ENCODE results near the gene CADM1. TPM values are rescaled to one million over a fixed set of nuclear protein-coding genes. Genes with fewer than 3 reads are reported as not detected.

The CADM1 gene
- total RNA-seq, 1 experiment from 2014 or later, result 12.9 TPM

GRCh38 chr11:115190196-115190595, 314.0 kb downstream of the CADM1 start:
- Histone ChIP-seq H3K27me3 (replicated peaks; ENCODE audit: insufficient read depth, low read depth, low read length, poor library complexity) (no peaks in the 10 kb centered on the region), H3K9me3 (ENCODE audit: low read depth, low read length, poor library complexity, severe bottlenecking) (no peaks in the 10 kb centered on the region), H3K4me3 (ENCODE audit: low read depth, low read length, poor library complexity, severe bottlenecking) (no peak overlapping the region), H3K27ac (ENCODE audit: low read depth, low read length, poor library complexity, severe bottlenecking) (no peak overlapping the region), H3K4me1 (ENCODE audit: insufficient read depth, low read length, poor library complexity, severe bottlenecking) (no peaks in the 10 kb centered on the region), H3K36me3 (ENCODE audit: insufficient read depth, low read length, poor library complexity, severe bottlenecking) (no peaks in the 10 kb centered on the region)
- ChIA-PET POLR2A (ENCODE audit: low non-redundant PET) (no interaction called here), CTCF (no interaction called here)
- no peak for DNase-seq (ENCODE audit: low spot score)
- no TSS peak for BruUV-seq (replicated peaks)
- intact Hi-C loops (cut with micrococcal nuclease; ENCODE audit: unreplicated experiment), result no loop called here
- no peak for TF ChIP-seq EZH2 (IDR thresholded peaks at IDR 0.05; ENCODE audit: borderline replicate concordance, low read depth, low read length, poor library complexity, severe bottlenecking)
- TF ChIP-seq, protein P1, sequence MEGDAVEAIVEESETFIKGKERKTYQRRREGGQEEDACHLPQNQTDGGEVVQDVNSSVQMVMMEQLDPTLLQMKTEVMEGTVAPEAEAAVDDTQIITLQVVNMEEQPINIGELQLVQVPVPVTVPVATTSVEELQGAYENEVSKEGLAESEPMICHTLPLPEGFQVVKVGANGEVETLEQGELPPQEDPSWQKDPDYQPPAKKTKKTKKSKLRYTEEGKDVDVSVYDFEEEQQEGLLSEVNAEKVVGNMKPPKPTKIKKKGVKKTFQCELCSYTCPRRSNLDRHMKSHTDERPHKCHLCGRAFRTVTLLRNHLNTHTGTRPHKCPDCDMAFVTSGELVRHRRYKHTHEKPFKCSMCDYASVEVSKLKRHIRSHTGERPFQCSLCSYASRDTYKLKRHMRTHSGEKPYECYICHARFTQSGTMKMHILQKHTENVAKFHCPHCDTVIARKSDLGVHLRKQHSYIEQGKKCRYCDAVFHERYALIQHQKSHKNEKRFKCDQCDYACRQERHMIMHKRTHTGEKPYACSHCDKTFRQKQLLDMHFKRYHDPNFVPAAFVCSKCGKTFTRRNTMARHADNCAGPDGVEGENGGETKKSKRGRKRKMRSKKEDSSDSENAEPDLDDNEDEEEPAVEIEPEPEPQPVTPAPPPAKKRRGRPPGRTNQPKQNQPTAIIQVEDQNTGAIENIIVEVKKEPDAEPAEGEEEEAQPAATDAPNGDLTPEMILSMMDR (conservative IDR thresholded peaks at IDR 0.05; ENCODE audit: low read depth, low read length), result no peak

DNA sequence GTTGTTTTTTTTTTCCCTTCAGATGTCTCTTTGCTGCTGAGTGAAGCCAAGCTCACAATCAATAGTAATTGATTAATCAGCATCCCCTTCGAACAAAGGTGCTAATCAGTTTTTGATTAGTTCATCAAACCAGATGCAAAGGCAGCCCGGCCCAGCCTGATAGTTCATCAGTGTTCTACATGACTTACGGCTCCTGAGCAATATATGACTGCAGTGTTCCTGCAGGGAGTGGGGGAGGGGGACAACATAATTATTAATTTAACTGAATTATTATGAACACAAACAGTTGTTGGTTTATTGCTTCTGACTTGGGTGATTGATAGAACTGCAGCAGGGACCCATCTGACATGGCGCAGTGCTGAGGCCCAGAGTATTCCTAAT, 315.3 kb downstream of the CADM1 start:
- intact Hi-C loops (cut with micrococcal nuclease; ENCODE audit: unreplicated experiment), result no loop called here
- Histone ChIP-seq H3K4me1 (ENCODE audit: insufficient read depth, low read length, poor library complexity, severe bottlenecking) (no peaks in the 10 kb centered on the region), H3K4me3 (ENCODE audit: low read depth, low read length, poor library complexity, severe bottlenecking) (no peak overlapping the region), H3K27me3 (replicated peaks; ENCODE audit: insufficient read depth, low read depth, low read length, poor library complexity) (no peaks in the 10 kb centered on the region), H3K36me3 (ENCODE audit: insufficient read depth, low read length, poor library complexity, severe bottlenecking) (no peaks in the 10 kb centered on the region), H3K9me3 (ENCODE audit: low read depth, low read length, poor library complexity, severe bottlenecking) (no peaks in the 10 kb centered on the region), H3K27ac (ENCODE audit: low read depth, low read length, poor library complexity, severe bottlenecking) (no peak overlapping the region)
- DNase-seq (ENCODE audit: low spot score), result no peak
- CTCF ChIA-PET, result no interaction called here
- TF ChIP-seq EZH2 (IDR thresholded peaks at IDR 0.05; ENCODE audit: borderline replicate concordance, low read depth, low read length, poor library complexity, severe bottlenecking), result no peak
- TF ChIP-seq, protein P1 (conservative IDR thresholded peaks at IDR 0.05; ENCODE audit: low read depth, low read length), result no peak
- no TSS peak for BruUV-seq (replicated peaks)
- POLR2A ChIA-PET (ENCODE audit: low non-redundant PET), result no interaction called here

- DNase-seq (ENCODE audit: low spot score), result no peak
- Histone ChIP-seq H3K4me3 (ENCODE audit: low read depth, low read length, poor library complexity, severe bottlenecking) (no peak overlapping the region), H3K9me3 (ENCODE audit: low read depth, low read length, poor library complexity, severe bottlenecking) (no peaks in the 10 kb centered on the region), H3K27me3 (replicated peaks; ENCODE audit: insufficient read depth, low read depth, low read length, poor library complexity) (no peaks in the 10 kb centered on the region), H3K36me3 (ENCODE audit: insufficient read depth, low read length, poor library complexity, severe bottlenecking) (no peaks in the 10 kb centered on the region), H3K4me1 (ENCODE audit: insufficient read depth, low read length, poor library complexity, severe bottlenecking) (no peaks in the 10 kb centered on the region), H3K27ac (ENCODE audit: low read depth, low read length, poor library complexity, severe bottlenecking) (no peak overlapping the region)
- ChIA-PET POLR2A (ENCODE audit: low non-redundant PET) (no interaction called here), CTCF (no interaction called here)
- no peak for TF ChIP-seq EZH2 (IDR thresholded peaks at IDR 0.05; ENCODE audit: borderline replicate concordance, low read depth, low read length, poor library complexity, severe bottlenecking)
- TF ChIP-seq, protein P1 (conservative IDR thresholded peaks at IDR 0.05; ENCODE audit: low read depth, low read length), result no peak
- intact Hi-C loops (cut with micrococcal nuclease; ENCODE audit: unreplicated experiment), result no loop called here
- BruUV-seq (replicated peaks), result no TSS peak
These were observed 315.9 kb downstream of the CADM1 start for GRCh38 chr11:115188188-115188897.
